KMS-11 (cell line): ENCODE data around the gene GAPDHS.

Experiments
- H2AFZ ChIP-seq: fragments of 200-600 bp; sonication (generic); 2 replicates; pipeline ENCODE4 v1.6.1; 2016; ENCODE audit warnings: antibody characterized with exemption, mixed run types, low read depth
- H3K27ac ChIP-seq: fragments of 200-600 bp; sonication (generic); 2 replicates; pipeline ENCODE4 v1.6.1; 2016; ENCODE audit warnings: mild to moderate bottlenecking, mixed run types
- H3K27me3 ChIP-seq: fragments of 200-600 bp; sonication (generic); 2 replicates; pipeline ENCODE4 v1.6.1; 2017; ENCODE audit warnings: mild to moderate bottlenecking, low read depth, mixed run types, moderate library complexity; ENCODE audit not compliant: insufficient read depth
- H3K36me3 ChIP-seq: fragments of 200-600 bp; sonication (generic); 2 replicates; pipeline ENCODE4 v1.6.1; 2017; ENCODE audit warnings: mild to moderate bottlenecking, mixed run types; ENCODE audit not compliant: insufficient read depth
- H3K4me1 ChIP-seq: fragments of 200-600 bp; sonication (generic); 2 replicates; pipeline ENCODE4 v1.6.1; 2016; ENCODE audit warnings: mild to moderate bottlenecking, low read depth, mixed run types; ENCODE audit not compliant: poor library complexity, severe bottlenecking
- H3K4me2 ChIP-seq: fragments of 200-600 bp; sonication (generic); 2 replicates; pipeline ENCODE4 v1.7.0; 2016; ENCODE audit warnings: mild to moderate bottlenecking, mixed run types
- H3K4me3 ChIP-seq: fragments of 200-600 bp; sonication (generic); IDR thresholded peaks from 2 replicates; pipeline ENCODE4 v1.6.1; 2017; ENCODE audit warnings: low read depth, low read length, mixed read lengths; ENCODE audit not compliant: insufficient read depth
- H3K79me2 ChIP-seq: fragments of 200-600 bp; sonication (generic); 2 replicates; pipeline ENCODE4 v1.6.1; 2016; ENCODE audit warnings: low read depth, mixed run types; ENCODE audit not compliant: insufficient read depth
- H3K9ac ChIP-seq: fragments of 200-600 bp; sonication (generic); 2 replicates; pipeline ENCODE4 v1.6.1; 2016; ENCODE audit warnings: mild to moderate bottlenecking, mixed run types
- H4K20me1 ChIP-seq: fragments of 200-600 bp; sonication (generic); 2 replicates; pipeline ENCODE4 v1.6.1; 2016; ENCODE audit warnings: mild to moderate bottlenecking, mixed run types; ENCODE audit not compliant: insufficient read depth
- TF ChIP-seq, protein P1 (sequence below): fragments of 200-600 bp; sonication (generic); conservative IDR thresholded peaks from 2 replicates; pipeline ENCODE4 v1.6.1; 2017; ENCODE audit warnings: low read depth, mild to moderate bottlenecking, antibody characterized with exemption, low read length, moderate library complexity, mixed read lengths

GAPDHS gene

GRCh38 chr19:35495107-35496064 is 37.9 kb upstream of the GAPDHS start:
- Histone ChIP-seq H3K4me3 (no peak overlapping the region), H3K27ac (no peak overlapping the region), H2AFZ (peak overlapping the region; percentile 39; the same call in 1 of the 2 replicates), H3K4me2 (no peak overlapping the region), H3K27me3 (peaks cover 67% of the 10 kb centered on the region), H3K36me3 (no peaks in the 10 kb centered on the region), H3K79me2 (no peaks in the 10 kb centered on the region), H4K20me1 (no peaks in the 10 kb centered on the region), H3K4me1 (no peaks in the 10 kb centered on the region), H3K9ac (no peak overlapping the region)
- TF ChIP-seq, protein P1, sequence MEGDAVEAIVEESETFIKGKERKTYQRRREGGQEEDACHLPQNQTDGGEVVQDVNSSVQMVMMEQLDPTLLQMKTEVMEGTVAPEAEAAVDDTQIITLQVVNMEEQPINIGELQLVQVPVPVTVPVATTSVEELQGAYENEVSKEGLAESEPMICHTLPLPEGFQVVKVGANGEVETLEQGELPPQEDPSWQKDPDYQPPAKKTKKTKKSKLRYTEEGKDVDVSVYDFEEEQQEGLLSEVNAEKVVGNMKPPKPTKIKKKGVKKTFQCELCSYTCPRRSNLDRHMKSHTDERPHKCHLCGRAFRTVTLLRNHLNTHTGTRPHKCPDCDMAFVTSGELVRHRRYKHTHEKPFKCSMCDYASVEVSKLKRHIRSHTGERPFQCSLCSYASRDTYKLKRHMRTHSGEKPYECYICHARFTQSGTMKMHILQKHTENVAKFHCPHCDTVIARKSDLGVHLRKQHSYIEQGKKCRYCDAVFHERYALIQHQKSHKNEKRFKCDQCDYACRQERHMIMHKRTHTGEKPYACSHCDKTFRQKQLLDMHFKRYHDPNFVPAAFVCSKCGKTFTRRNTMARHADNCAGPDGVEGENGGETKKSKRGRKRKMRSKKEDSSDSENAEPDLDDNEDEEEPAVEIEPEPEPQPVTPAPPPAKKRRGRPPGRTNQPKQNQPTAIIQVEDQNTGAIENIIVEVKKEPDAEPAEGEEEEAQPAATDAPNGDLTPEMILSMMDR, result peak; percentile 81

DNA sequence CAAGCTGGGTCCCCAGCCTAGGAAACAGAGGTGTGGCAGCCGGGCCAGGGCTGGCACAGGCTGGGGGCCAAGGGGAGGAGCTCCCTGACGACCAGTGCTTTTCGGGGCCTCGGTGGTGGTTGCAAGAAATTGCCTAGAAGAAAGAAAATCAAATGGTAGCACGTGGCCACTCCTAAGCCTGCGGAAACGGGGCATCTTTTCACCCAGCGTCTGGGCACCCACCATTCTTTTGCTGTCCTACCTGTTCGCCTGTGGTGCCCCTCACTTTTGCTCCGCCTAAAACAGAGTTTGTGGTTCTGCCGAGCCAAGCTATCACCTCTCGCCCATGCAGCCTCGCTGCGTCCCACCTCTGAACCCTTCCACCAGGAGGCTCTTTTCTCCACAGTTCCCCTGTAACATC is 35.9 kb upstream of the GAPDHS start:
- Histone ChIP-seq H3K4me1 (no peaks in the 10 kb centered on the region), H3K9ac (no peak overlapping the region), H2AFZ (no peak overlapping the region), H3K4me2 (no peak overlapping the region), H3K36me3 (no peaks in the 10 kb centered on the region), H3K27ac (no peak overlapping the region), H3K27me3 (peaks cover 67% of the 10 kb centered on the region), H3K4me3 (no peak overlapping the region), H3K79me2 (no peaks in the 10 kb centered on the region), H4K20me1 (no peaks in the 10 kb centered on the region)
- TF ChIP-seq, protein P1, result no peak

- Histone ChIP-seq H4K20me1 (no peaks in the 10 kb centered on the region), H3K27me3 (peaks cover 68% of the 10 kb centered on the region), H3K36me3 (no peaks in the 10 kb centered on the region)
These were observed 35.0 kb upstream of the GAPDHS start for GRCh38 chr19:35498220-35498619.

GRCh38 chr19:35498984-35499527 is 34.2 kb upstream of the GAPDHS start:
- Histone ChIP-seq H3K27me3 (peaks cover 65% of the 10 kb centered on the region), H3K4me2 (no peak overlapping the region), H3K4me1 (no peaks in the 10 kb centered on the region), H3K27ac (no peak overlapping the region), H4K20me1 (no peaks in the 10 kb centered on the region), H3K36me3 (no peaks in the 10 kb centered on the region), H2AFZ (no peak overlapping the region), H3K9ac (no peak overlapping the region), H3K79me2 (no peaks in the 10 kb centered on the region), H3K4me3 (no peak overlapping the region)
- TF ChIP-seq, protein P1, result no peak

More at GRCh38 chr19:35498220-35498619, 35.0 kb upstream of the GAPDHS start:
- Histone ChIP-seq H3K9ac (no peak overlapping the region), H3K79me2 (no peaks in the 10 kb centered on the region), H3K27ac (no peak overlapping the region), H3K4me3 (no peak overlapping the region), H3K4me1 (no peaks in the 10 kb centered on the region), H3K4me2 (no peak overlapping the region), H2AFZ (no peak overlapping the region)
- TF ChIP-seq, protein P1, result no peak
